AG10803 (cell line): ENCODE results near the gene GIT1.

Source experiments
- DNase-seq: peaks from one replicate; pipeline ENCODE4 v3.0.0; 2010; ENCODE audit warnings: low read depth
- H3K4me3 ChIP-seq: 2 replicates; pipeline ENCODE4 v1.5.1; 2011; ENCODE audit warnings: mild to moderate bottlenecking, low read length, control low read depth
- CTCF ChIP-seq: conservative IDR thresholded peaks from 2 replicates; pipeline ENCODE4 v1.5.1; 2011; ENCODE audit warnings: mild to moderate bottlenecking, low read length, control low read depth, inconsistent platforms

GIT1 gene

GRCh38 chr17:29549177-29549923 is 40.1 kb downstream of the GIT1 start:
- no peak for TF ChIP-seq CTCF
- H3K4me3 ChIP-seq, result no peak overlapping the region
- peak; percentile 59 for DNase-seq

GRCh38 chr17:29546830-29547229 is 42.6 kb downstream of the GIT1 start:
- DNase-seq, result no peak
- no peak for TF ChIP-seq CTCF
- no peak overlapping the region for H3K4me3 ChIP-seq

- TF ChIP-seq CTCF, result no peak
- DNase-seq, result no peak
- no peak overlapping the region for H3K4me3 ChIP-seq
Measured at GRCh38 chr17:29546085-29546484, 43.4 kb downstream of the GIT1 start.

- H3K4me3 ChIP-seq, result no peak overlapping the region
- no peak for DNase-seq
- TF ChIP-seq CTCF, result no peak
Measured at GRCh38 chr17:29544066-29544465, 45.4 kb downstream of the GIT1 start.

GRCh38 chr17:29533976-29534375 is 55.5 kb downstream of the GIT1 start:
- H3K4me3 ChIP-seq, result no peak overlapping the region
- no peak for DNase-seq
- TF ChIP-seq CTCF, result no peak

- no peak for DNase-seq
- no peak overlapping the region for H3K4me3 ChIP-seq
- TF ChIP-seq CTCF, result no peak
Measured at GRCh38 chr17:29526322-29526721, 63.1 kb downstream of the GIT1 start.

GRCh38 chr17:29524692-29525091 is 64.8 kb downstream of the GIT1 start:
- TF ChIP-seq CTCF, result no peak
- peak; percentile 6 for DNase-seq

More at GRCh38 chr17:29524692-29525091, 64.8 kb downstream of the GIT1 start:
- H3K4me3 ChIP-seq, result no peak overlapping the region
